Left lobe of liver (tissue), 2 donors: ENCODE data around the gene NSMCE1. TPM values are rescaled to one million over a fixed set of nuclear protein-coding genes. Genes with fewer than 3 reads are reported as not detected.
A peak's percentile ranks its signal among the peaks of the same experiment; 100 is the strongest.

Source experiments
- ATAC-seq: fragments of 200-7000 bp; cut with Tn5 transposase; one replicate; pipeline ENCODE4 v1.9.1; 2020; ENCODE audit warnings: mild to moderate bottlenecking, moderate library complexity
- DNase-seq: peaks from one replicate; pipeline ENCODE4 v3.0.0-alpha.2; 2020; ENCODE audit warnings: low spot score
- total RNA-seq: library from RNA; stranded (reverse); gene quantifications from one replicate; pipeline ENCODE4 v1.2.1, GENCODE V29; 2021
- donor health status: DM: no; HTN: no; CAD: no; lungs with moderate emphysema.
- donor health status: DM: no; HTN: yes; CAD: no.

Gene NSMCE1, protein sequence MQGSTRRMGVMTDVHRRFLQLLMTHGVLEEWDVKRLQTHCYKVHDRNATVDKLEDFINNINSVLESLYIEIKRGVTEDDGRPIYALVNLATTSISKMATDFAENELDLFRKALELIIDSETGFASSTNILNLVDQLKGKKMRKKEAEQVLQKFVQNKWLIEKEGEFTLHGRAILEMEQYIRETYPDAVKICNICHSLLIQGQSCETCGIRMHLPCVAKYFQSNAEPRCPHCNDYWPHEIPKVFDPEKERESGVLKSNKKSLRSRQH
- total RNA-seq: 27.9 TPM

DNA sequence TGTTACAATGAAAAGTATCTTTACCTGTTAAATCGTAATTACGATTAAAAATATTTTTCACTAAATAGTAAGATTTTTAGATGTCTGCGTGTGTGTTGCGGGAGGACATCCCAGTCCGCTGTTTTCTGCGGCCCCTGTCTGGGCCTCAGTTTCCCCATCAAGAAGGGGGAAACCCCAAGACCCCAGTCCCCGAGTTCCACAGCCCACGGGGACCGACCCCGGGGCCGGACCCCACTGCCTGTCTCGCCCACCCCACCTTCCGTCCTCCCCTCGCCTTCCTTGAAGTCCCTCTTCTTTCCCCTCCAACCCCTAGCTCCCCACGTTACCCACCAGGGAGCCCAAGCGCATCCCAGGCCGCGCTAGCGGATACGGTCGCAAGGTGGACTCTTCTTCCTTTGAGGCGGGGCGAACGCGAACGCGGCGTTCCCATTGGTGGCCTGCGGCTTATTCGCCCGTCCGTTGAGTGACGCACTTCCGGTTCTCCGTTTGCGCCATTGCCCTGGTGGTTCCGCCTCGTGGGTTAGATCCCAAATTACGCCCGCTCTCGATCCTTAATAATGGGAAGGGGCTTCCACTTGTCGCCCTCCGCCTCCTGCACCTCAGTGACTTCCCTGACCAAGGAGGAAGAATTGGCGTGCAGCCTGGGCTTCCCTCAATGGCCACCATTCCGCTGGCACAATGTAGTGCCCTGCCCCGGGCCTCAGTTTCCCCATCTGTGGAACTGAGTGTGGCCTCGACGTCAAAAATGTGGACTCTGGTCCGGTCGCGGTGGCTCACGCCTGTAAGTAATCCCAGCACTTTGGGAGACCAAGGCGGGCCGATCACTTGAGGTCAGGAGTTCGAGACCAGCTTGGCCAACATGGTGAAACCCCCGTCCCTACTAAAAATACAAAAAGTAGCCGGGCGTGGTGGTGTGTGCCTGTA is at the start of gene NSMCE1:
NSMCE1 (minus strand) TSS at position 397 of the 924 bp plus-strand sequence. CDS start 11,202 bp downstream, outside the sequence.
- ATAC-seq (peak; percentile 99), DNase-seq (peak; percentile 98)

DNA sequence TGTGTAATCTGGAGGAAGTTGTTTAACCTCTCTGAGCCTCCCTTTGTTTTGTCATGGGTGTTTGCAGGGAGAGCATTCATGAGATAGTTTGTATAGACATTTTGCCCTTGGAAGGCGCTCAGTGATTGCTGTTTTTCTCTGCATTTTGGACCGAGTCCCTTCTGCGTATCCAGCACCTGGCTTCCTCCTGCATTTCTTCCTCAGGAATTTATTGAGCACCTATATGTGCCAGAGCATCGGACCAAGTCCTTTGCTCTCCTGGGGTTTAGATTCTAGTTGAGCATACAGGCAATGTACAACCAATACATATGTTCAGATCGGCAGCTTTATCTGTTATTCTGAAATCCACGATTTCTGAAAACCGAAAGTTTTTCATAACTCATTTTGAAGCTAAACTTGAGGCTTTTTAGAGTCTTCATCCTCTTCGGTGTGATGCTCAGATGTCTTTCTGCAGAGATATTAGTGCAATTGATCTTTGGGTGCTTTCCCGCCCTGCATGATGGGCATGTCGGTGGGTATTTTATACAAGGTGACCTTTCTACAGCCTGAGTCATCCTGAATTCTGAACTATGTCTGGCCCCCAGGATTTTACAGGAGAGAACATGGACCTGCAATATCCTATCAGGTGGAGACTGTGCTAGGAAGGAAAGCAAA is 49.3 kb upstream of the NSMCE1 start:
- no peak for ATAC-seq
- DNase-seq: no peak

DNA sequence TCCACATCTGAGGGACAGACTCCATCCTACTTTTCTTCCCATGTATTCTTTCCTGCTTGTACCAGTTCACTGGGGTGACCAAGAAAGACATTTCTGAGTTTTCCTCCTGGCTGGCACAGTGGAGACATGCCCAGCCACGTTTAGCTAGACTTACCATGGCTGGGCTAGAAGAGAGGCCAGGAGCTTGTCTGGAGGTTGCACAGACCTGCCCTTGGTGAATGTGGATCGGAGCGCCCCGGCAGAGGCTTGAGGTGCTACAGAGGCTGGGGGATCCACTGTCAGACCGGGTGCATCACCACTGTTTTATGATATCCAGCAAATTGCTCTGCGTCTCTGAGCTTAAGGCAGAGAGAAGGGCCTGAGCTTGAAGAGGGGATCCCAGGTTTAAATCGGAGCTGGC is 48.7 kb upstream of the NSMCE1 start:
- ATAC-seq: no peak
- DNase-seq: no peak

DNA sequence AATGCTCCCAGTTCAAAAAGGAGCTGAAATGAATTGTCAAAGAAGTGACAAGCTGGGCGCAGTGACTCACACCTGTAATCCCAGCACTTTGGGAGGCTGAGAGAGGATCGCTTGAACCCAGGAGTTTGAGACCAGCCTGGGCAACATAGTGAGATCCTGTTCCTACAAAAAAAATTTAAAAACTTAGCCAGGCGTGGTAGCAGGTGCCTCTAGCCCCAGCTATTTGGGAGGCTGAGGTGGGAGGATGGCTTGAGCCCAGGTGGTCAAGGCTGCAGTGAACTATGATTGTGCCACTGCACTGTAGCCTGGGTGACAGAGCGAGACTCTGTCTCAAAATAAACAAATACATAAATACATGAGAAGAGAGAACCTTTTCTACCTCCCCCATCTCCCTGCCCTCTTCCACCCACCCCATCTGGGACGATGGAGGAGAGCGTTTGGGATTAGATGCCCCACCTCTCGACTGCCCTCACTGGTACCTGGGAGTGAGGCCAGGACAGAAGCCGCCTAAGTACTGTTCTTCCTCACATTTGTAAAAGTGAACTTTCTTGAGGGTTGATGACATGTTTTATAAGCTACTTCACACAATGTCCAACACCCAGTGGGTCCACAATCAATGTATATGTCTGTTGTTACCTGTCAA is 47.6 kb upstream of the NSMCE1 start:
- DNase-seq (no peak), ATAC-seq (no peak)

DNA sequence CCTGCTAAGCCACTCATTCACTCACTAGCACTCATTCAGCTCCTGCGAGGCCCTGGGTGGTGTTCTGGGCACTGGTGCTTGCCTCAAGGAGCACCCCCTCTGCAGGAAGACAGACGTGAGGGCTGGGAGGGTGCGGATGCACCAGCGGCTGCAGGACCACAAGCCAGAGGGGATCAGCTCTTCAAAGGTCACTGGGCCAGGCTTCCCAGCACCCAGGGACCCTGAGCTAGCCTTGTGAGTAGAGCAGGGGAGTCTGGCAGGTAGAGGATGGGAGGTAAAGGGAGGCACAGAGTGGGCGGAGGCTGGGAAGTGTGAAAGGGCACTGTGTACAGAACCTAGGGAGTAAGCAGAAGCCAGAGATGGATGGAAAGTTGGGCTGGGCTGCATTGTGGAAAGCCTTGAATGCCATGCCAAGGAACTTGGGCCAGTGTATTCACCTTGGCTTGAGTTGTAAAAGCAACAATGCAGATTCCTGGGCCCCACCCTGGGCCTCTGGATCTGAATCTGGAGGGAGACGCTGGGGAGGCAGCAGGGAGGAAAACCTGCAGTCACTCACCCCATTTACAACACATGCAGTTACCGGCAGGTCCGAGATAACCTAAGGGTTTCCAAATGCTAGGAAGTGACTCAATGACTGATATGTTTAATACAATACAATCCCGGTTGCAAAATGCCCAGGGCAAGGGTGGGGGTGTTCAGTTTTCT is 46.9 kb upstream of the NSMCE1 start:
- DNase-seq (peak; percentile 90), ATAC-seq (peak; percentile 47)

DNA sequence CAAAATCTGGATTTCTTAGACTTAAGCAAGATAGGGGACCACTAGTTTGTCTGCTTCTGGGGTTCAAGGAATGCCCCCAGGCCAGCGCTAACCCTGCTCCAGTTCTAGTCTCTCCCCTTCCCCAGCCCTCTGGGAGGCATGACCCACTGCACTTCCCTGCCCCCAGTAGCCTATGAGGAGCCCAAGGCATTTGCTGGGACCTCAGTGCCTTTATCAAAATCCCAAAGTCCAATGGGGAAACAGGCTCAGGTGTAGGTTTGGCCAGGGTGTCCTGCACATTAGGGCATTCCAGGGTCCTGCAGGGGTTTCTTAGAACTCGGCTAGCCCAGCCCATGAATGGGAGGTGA is 46.4 kb upstream of the NSMCE1 start:
- no peak for DNase-seq

DNA sequence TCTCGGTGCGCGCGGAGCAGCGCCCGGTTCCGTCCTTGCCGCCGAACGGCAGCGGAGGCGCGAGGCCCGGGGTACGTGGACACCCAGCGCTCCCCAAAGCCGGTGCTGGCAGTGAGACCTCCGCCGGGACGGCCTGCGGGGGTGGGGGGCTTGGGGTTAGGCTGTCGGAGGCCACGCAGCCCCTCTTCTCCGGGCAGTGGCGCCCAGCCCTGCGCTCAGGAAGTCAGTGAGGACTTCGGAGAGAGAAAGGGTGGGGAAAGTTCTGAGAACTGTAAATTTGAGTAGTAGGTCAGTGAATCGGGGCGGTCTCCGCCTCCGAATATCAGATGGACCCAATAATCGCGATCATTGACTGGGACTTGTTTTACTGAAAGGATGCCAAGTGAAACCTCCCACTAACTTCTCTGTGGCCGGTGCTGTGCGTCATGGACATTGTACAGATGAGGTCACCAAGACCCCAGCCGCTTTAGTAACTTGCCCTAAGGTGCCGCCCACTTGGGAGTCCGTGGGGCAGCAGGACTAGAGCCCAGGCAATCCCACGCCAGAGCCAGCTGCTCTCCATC is 45.7 kb upstream of the NSMCE1 start:
- peak; percentile 78 for DNase-seq
- ATAC-seq: peak; percentile 41

More for the DNA sequence above, 46.4 kb upstream of the NSMCE1 start:
- ATAC-seq: peak; percentile 6

DNA sequence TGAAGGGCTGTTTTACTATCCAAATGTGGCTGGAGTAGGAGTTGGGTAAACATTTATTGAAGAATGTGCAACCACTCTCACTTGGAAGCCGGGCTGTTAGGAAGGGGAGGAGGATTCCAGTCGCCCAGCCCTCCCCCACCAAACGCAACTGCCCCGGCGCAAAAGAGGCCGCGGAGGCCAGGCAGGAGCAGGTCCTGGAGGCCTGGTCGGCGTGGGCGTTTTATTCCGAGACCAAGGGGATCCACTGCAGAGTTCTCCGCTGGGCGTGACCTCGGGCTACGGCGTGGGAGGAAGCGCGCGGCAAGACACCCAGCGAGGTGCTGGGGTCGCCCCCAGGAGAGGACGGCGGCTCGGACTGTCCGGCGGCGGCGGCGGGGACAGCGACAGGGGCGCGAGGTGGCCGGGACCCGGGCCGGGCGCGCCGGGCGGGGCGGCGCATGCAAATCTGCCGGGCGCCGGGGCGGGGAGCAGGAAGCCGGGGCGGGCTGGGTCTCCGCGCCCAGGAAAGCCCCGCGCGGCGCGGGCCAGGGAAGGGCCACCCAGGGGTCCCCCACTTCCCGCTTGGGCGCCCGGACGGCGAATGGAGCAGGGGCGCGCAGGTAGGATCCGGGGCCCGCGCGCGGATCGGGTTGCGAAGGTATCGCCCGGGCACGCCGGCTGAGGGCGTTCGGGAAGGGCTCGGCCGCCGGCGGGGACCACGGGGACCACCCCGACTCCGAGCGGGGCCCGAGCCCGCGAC is 45.0 kb upstream of the NSMCE1 start, which contains the start of gene IL4R:
IL4R (plus strand) TSS at position 553 of the 739 bp plus-strand sequence. CDS start 26,230 bp downstream, outside the sequence.
- peak; percentile 71 for ATAC-seq

DNA sequence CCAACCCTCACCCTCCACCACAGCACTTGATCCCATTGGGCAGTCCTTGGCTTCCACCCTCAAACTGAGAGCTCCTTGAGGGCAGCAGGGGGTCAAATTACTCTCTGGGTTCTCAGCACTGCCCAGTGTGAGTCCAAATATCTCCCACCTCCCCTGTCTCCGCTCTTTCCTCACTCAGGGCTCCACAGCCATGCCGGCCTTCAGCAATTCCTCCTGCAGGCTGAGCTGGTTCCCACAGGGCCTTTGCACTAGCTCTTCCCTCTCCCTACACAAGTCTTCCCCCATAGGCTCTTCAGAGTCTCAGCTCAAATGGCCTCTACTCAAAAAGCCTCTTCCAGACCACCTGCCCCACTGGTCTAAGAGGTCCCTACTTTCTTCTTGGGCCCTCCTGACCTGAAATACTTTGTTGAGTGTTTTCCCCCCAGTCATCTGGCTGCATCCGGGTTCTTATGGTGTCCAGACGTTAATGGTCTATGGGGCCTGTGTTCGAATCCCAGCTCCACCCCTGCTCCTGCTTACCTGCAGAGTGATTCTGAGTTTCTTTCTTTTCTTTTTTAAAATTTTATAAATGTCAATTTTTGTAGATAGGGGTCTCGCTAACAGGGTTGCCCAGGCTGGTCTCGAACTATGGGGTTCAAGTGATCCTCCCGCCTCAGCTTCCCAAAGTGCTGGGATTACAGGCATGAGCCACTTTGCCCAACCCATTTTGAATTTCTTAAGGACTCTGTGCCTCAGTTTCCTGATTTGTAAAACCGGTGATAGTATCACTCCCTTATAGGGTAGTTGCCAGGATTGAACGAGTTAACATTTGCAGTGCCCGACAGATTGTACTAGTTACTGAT is 44.2 kb upstream of the NSMCE1 start:
- ATAC-seq (no peak), DNase-seq (no peak)

More for the DNA sequence above, 45.0 kb upstream of the NSMCE1 start, which contains the start of gene IL4R:
- peak; percentile 94 for DNase-seq

DNA sequence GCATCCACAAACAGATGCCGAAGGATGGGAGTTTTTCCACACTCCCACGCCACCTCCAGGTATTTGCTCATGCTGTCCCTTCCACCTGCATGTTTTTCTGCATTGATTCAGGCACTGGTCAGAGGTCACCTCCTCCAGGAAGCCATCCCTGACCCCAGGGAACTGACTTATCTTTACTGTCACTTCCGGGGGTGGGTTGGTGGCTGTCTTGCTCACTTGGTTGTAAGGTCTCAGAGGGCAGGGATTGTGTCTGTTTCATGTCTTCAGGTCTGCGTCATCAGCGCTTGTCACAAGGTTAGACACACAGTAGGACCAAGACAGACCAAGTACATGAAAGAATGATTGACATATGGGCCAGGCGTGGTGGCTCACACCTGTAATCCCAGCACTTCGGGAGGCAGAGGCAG is 43.3 kb upstream of the NSMCE1 start:
- DNase-seq (peak; percentile 44), ATAC-seq (no peak)

DNA sequence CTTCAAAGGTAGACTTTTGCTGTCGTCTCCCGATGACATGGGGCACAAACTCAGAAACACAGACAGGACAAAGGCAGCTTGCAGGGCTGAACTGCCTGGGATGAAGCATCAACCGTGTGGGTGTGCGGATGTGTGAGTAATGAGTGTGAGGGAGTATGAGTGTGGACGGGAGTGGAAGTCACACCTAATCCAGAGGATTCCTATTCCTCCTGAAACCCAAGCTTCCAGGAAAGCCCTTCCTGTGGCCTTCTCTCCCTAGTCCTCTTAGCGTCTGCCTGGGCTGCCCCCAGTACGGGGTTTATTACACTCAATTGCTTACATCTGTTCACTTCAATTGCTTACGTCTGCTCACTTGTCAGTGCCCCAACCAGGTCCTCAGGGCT is 42.9 kb upstream of the NSMCE1 start:
- ATAC-seq (no peak), DNase-seq (peak; percentile 41)

DNA sequence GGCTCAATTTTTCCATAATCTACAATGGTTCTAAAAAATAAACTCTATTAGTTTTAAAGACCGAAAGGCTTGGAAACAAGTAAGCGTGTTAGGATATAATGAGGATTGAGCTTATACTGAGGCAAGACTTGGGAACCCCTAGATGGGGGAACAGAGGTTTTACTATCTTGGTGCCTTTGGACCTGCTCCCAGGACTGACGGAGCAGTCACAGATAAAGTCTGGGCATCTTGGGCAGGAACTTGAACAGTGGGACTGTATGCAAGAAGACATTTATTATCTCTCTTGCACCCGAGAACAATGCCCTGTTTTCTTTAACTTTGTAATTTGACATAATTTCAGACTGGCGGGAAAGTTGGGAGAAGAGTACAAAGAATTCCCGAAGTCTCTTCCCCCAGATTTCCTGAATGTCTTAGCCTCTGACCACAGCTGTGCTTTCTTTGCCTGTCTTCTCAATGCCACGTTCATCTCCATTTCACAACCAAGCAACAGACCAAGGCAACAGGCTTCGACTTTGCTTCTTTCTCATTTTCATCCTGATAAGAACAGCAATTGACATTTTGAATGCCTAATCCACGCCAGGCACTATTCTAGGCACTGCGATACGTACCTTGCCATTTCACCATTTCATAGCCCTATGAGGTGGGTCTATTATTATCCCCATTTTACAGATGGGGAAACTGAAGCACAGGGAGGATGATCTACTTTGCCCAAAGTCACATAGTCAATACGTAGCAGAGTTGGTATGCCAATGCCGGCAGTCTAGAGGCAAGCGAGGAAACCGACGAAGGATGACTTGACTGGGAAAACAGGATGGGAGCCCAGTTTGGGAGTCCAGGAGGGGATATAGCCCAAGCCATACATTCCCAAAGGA is 42.2 kb upstream of the NSMCE1 start:
- DNase-seq: no peak
- ATAC-seq: no peak

DNA sequence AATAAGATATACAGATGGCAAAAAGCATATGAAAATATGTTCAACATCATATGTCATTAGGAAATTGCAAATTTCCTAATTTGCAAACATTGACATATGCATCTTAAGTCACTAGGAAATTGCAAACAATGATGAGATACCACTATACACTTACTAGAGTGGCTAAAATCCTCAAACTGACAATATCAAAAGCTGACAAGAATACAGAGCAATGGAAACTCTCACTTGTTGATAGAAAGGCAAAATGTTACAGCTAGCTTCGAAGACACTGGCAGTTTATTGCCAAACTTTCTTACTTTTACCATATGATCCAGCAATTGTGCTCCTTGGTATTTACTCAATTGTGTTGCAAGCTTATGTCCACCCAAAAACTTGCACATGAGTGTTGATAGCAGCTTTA is 40.2 kb upstream of the NSMCE1 start:
- ATAC-seq (no peak), DNase-seq (no peak)

DNA sequence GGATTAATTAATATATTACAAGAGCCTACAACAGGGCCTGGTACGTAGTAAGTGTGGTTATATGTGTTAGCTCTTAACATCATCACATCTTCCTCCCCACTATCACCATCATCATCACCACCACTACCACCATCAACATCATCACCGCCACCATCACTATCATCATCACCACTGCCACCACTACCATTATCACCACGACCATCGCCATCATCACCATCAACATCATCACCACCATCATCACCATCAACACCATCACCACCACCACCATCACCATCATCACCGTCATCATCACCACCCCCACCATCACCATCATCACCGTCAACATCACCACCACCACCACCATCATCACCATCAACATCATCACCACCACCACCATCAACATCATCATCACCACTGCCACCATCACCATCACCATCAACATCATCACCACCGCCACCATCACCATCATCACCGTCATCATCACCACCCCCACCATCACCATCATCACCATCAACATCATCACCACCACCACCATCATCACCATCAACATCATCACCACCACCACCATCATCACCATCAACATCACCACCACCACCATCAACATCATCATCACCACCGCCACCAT is 37.4 kb upstream of the NSMCE1 start:
- DNase-seq (no peak), ATAC-seq (no peak)

DNA sequence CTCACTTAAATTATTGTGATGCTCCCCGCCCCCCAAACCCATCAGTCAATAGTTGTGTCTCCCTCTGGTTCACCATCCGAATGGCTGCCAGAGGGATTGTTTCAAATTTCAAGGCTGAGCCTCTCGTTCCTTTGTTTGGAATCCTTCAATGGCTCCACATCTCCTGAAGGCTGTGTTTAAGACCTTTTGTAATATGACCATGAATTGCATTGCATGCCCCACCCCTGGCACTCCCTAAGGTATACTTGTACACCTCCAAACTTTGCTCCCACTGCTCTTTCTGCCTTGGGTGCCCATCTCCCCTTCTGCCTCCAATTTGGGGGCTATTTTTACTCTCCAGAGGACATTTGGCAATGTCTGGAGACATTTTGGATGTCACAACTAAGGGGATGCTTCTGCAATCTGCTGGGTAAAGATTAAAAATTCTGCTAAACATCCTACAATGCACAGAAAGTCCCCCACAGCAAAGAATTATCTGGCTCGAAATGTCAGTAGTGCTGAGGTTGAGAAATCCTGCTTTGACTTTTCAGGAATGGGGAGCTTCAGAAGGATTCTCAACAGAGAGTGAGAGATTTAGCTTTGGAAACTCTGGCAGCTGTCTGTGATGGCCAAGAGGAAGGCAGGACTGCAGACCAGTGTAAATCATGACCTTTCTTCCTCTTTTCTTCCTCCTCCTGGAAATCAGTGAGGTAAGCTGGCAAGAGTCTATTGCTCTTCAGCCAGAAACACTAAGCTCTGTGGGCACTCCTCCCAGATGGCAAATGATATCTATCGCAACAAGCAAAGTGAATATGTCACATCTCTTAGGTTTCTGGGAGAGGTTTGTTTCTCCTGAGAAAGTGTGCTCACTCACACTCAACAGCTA is 36.5 kb upstream of the NSMCE1 start:
- DNase-seq (no peak), ATAC-seq (peak; percentile 81)

DNA sequence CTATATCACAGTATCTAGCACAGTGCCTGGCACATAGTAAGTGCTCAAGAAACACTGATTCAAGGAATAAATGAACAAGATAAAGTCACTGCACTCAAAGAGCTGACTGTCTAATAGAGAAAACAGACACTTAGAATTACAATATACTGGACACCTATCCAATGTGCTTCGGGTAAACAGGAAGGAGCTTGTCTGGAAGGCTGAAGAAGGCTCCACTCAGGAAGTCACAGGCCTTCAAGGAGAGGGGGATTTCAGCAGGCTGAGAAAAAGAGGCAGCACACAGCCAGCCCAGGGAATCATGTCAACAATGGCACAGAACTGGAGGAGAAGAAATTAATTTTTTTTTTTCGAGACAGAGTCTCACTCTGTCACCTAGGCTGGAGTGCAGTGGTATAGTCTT is 35.5 kb upstream of the NSMCE1 start:
- no peak for ATAC-seq
- DNase-seq: no peak
